GM19452 (cell line): Measurements from ENCODE around the gene ZNF33B.
"Not testable (repeated sequence)": the region's sequence is repeated elsewhere in the genome, so short reads cannot be mapped to it uniquely, and the experiment has no call there.

Source experiments
- ATAC-seq: cut with Tn5 transposase; IDR thresholded peaks from one replicate; pipeline ENCODE4 v1.9.1; 2021; ENCODE audit not compliant: unreplicated experiment

Gene ZNF33B

DNA sequence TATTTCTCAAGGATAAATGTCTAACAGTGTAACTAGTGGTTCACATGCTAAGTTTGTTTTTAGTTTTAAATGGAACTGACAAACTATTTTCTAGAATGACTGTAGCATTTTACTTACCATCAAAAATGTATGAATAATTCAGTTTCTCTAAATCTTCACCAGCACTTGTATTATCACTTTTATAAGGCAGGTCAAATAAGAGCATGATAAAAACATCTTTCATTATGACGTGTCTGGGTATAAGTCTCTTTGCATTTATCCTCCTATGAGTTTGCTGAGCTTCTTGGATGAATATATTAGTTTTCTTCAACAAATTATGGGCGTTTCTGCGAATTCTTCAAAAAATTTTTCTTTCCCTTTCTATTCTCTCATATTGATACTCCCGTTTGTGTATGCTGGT, 19.9 kb downstream of the ZNF33B start:
- no peak for ATAC-seq

DNA sequence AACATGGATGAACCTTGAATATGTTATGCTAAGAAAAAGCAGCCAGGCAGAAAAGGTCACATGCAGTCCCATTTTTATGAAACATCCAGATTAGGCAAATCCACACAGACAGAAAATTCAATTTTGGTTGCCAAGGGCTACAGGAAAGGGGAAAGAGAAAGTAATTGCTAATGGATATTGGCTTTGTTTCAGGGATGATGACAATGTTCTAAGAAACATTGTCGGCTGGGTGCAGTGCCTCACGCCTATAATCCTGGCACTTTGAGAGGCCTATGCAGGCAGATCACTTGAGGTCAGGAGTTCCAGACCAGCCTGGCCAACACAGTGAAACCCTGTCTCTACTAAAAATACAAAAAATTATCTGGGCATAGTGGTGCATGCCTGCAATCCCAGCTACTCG, 23.0 kb downstream of the ZNF33B start:
- no peak for ATAC-seq

DNA sequence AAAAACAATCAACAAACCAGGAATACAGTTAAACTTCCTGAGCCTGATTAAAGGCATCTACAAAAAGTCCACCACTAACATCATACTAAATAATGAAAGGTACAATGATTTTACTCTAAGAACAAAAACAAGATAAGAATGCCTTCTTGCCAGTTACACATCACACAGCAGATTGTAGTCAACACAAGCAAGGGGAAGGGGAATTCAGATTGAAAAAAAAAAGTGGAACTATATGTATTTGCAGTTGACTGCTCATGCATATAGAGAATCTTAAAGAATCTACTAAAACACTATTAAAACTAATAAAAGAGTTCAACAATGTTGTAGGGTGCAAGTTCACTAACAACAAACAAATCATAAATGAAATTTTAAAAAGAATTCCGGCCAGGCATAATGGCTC, 28.5 kb downstream of the ZNF33B start:
- ATAC-seq, result no peak

DNA sequence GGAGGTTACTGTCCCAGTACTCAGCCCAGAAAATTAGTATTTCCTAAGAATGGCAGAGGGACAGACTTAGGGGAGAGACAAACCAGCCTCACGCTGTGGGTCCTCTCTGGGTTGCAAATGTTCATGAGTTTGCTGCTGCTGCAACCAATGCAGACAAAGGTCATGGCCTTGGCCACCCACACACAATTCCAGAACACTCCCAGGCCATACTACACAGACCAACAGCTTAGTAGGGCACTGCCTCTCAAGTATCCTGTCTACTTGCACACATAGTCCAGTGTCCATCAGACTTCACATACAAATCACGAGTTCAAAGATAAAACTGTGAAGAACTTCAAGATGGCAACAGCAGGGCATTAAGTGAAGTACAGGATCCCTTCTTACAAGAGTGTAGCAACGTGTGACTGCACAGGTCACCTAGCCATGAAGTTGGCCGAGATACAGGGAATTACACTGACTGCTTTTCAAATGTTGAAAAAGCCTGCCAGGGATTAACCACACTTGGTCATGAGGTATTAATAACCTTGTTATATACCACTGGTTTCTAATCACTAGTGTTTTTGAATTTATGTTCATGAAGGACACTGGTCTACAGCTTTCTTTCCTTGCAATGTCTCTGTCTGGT, 40.0 kb downstream of the ZNF33B start:
- ATAC-seq, result no peak

DNA sequence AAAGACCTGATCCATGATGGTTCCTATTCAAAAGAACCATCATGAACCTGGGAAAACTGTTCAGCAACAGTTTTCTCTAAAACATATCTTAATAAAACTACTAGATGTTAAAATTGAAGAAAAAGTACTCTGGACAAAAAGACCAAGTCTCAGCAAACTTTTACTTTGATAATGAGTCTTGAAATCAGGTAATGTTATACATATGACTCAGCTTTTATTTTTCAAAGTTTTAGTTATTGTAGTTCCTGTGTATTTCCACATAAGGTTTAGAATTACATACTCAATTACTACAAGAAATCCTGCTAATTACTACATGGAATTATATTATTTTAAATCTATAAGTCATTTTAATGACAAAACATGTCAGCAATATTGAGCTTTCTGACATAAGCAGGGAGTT, 42.2 kb downstream of the ZNF33B start:
- ATAC-seq, result no peak

DNA sequence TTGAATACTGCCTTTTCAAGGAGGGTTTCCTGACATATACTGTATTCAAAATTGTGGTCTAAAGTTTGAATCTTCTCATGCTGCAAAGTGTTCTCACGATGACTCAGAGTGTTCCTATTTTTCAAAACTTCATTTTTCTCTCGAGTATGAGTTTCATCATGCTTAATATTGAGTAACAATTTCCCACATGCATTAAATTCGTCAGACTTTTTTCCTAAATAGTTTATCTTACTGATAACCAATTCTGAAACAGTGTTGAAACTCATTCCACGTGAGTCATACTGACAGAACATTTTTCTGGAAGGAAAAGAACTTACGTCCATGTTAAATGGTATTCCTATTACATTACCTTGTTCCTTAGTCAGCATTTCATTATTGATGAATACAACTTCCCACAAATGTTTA, 44.1 kb downstream of the ZNF33B start:
- no peak for ATAC-seq

DNA sequence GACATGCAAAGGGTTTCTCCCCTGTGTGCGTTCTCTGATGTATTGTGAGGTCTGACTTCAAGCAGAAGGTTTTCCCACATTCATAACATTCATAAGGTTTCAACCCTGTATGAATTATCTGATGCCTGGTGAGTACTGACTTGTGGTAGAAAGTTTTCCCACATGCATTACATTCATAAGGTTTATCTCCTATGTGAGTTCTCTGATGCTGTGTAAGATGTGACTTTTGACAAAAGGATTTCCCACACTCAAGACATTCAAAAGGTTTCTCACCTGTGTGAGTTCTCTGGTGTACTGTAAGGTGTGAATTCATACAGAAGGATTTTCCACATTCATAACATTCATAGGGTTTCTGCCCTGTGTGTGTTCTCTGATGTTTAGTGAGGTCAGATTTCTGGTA, 45.1 kb downstream of the ZNF33B start:
- no peak for ATAC-seq

DNA sequence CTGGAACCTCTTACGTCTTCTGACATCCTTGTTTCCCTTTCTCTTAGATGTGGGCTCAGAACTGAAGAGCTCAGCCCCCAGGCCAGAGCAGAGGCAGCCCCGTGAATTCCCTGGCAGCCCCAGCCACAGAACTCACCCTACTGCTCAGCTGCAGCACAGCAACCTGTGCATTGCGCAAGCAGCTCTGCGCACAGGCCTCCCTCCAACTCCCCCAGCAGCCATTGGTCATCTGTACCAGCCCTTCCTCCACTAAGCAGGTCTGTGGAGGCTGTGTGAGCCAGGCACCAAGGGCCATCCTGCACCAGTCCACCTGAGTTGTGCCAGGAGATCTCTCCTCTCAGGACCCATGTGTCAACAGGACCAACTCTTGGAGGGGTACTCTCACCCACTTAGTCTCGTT, 54.5 kb downstream of the ZNF33B start:
- no peak for ATAC-seq

DNA sequence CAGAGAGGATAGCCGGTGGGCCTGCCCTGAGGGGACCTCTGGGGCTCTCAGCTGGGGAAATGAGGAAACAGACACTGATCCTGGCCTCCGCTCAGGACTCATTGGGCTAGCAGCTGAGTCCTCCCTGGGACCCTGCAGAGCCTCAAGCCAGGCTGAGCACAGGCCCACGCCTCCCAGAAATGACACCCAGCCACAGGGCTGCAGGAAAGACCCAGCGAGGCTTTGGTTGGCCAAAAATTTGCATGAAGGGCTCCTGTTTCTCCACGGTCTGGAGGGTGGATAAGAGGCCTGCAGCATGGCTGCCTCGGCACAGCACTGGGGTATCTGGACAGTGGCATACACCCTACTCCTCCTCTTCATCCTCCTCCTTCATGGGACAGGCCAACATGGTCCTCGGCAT, 60.4 kb downstream of the ZNF33B start:
- ATAC-seq, result no peak

DNA sequence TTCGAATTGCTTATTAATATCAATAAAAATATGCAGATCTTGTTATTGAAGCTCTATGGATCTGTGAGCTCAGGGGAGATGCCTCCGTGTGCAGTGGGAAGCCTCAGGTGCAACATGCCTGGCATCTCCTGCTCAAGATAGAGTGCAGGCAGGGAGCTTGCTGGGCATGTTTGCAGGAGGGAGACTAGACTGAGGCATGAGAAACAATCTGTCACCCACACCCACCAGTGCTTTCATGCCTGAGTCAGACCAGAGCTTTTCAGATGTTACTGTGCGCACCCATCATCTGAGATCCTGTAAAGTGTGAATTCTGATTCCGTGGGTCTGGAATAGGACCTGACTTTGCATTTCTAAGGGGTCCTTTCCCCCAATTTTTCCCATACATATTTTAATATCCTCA, 62.0 kb downstream of the ZNF33B start:
- no peak for ATAC-seq

DNA sequence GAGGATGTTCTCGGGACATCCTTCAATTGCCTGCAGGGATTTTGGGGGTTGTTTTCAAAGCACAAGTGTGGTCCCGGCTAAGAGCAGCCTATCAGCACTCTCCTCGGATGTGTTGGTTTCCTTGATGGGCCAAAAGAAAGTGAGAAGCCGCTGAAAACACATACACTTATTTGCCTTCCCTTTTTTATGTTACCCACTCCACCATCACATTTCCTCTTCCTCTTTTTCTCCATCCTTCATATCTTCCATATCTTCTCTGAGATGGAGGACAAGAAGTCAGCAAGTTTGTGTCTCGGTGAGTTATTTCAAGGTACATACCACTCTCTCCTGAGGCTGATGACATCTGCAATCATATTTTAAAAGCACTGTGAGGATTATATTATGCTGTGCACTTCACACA, 64.0 kb downstream of the ZNF33B start:
- no peak for ATAC-seq

DNA sequence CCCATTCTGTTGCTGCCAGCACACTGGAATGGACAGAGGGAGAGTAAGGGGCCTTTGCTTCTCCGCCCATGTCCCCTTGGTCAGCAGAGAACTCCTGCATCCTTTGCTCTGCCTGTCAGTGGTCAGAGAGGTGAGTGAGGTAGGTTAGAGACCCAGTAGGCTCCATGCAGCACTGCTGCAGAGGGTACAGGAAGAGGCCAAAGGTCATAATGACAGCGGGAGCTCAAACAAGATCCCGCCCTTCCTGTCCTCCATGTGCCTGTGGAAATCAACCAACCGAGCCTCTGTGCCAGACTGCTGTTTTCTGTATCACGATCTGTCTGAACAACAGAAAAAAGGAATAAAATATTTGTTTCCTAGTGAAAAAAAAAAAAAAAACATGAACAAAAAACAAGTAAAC, 81.4 kb downstream of the ZNF33B start:
- ATAC-seq, result no peak

DNA sequence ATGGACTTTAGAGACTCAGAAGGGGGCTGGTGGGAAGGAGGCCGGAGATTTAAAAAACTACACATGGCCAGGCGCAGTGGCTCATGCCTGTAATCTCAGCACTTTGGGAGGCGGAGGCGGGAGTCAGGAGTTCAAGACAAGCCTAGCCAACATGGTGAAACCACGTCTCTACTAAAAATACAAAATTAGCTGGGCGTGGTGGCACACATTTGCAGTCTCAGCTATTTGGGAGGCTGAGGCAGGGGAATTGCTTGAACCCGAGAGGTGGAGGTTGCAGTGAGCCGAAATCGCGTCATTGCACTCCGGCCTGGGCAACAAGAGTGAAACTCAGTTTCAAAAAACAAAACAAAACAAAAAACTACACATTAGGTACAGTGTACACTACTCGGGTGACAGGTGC, 84.8 kb downstream of the ZNF33B start:
- ATAC-seq, result not testable (repeated sequence)

DNA sequence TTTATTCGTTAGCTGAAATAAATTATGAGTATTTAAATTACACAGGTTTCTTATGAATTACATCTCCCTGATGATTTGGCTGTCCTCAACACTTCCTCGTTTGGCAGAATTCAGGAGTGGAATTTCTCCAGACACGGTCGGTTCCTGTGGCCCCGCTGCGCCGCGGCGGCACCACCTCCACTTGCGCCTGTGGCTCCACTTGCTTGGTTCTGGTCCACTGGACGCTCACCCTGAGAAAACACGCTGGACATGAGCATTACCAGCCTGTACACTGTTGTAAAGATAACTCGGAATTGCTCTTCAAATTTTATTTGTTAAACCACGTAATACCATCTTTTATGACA, 85.3 kb downstream of the ZNF33B start:
- peak; percentile 35 for ATAC-seq

DNA sequence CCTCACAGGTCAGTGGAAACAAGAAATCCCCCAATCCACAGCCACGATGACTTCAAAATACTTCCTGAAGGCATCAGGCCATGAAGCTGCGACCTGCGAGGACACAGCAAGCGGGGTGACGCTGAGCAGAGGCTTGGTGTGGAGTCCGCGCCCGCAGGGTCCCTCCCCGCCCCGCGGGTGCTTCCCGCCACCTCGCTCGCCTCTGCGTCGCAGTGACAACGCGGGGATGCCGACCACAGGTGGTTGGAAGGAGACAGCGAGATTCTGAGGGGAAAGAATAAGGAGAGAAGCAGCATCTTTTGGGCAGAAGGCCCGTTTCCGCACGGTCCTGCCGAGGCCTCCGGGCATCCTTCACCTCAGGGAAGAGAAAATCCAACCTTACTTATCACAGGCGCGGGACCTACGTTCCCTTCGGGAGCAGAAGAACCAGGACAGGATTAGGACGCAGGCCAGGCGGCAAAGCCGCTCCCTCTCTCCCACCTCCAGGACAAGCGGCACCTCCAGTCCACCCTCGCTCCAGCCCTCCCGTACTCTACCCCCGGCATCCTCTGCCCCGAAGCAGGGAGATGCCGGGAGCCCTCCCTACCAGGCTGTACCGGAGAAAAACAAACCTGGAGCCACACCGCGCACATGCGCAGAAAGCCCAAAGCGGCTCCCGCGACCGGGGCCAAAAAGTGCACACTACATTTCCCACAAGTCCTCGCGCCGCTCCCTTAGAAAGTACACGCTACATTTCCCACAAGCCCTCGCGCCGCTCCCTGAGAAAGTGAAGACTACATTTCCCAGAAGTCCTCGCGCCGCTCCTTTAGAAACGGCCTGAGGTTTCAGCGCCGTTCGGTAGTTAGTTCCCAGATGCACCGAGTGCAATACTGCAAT, 85.9 kb downstream of the ZNF33B start:
- ATAC-seq, result peak; percentile 88

DNA sequence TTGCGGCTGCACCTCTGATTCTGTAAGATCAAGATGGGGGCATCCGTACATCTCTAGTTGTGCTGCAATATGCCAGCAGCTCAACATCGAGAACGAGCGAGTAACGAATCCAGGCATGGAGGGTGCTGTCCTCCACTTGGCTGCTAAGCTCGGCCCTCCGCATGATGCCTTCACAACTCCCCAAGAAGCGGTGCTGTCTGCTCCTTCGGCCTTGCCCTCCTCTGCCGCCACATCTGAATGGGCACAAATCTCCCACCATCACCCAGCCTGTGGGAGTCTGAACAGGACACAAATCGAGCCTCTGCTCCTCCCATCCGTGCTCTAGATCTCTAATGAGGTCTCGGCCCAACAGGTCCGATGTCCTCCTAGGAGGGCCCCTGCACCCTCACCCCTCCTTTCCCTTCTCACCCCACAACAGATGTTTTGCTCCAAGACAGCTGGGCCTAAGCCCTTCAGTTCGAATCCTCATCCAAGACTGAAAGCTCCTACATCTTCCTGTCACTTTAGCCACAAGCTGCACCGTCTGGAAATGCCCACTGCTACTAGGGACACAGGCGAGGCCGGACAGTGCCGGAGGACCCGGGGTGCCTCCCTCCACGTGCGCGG, 86.7 kb downstream of the ZNF33B start:
- no peak for ATAC-seq

DNA sequence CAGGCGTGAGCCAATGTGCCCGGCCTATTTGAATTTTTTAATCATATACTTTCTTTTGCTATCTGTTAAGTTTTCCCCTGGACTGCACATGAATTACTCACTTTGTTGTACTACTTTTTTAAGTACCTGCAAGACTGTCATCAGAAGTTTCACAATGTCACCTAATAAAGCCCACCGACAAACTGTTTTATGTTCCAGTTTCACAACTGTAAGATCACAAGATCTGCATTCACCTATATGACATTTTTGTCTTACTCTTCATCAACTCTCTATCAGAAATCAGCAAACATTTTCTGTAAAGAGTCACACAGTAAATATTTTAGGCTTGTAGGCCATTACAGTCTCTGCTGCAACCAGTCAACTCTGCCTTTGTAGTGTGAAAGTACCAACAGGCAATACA, 88.5 kb downstream of the ZNF33B start:
- ATAC-seq, result no peak

DNA sequence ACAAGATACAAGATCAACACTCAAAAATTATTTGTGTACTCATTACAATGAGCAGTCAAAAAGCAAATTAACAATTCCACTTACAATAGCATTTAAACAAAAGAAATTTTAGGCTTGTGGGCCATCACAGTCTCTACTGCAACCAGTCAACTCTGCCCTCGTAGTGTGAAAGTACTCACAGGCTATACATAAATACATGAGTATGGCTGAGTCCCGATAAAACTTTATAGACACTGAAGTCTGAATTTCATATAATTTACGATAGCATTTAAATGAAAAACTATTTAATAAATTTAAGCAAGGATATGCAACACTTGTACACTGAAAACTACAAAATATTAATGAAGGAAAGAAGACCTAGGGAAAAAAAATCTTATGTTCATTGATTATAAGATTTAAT, 90.1 kb downstream of the ZNF33B start:
- no peak for ATAC-seq

DNA sequence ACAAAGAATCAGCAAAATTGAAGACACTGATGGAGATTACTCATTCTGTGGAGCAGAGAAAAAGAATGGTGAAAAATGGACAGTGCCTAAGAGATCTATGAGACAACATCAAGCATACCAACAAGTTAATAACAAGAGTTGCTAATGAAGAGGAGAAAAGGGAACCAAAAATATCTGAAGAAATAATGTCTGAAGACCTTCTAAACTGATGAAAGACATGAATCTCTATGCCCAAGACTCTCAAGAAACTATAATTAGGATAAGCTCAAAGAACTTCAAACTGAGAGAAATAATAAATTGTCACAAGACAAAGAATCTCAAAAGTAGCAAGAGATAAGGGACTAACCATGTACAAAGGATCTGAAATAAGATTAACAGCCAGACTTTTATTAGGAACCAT, 93.4 kb downstream of the ZNF33B start:
- no peak for ATAC-seq

DNA sequence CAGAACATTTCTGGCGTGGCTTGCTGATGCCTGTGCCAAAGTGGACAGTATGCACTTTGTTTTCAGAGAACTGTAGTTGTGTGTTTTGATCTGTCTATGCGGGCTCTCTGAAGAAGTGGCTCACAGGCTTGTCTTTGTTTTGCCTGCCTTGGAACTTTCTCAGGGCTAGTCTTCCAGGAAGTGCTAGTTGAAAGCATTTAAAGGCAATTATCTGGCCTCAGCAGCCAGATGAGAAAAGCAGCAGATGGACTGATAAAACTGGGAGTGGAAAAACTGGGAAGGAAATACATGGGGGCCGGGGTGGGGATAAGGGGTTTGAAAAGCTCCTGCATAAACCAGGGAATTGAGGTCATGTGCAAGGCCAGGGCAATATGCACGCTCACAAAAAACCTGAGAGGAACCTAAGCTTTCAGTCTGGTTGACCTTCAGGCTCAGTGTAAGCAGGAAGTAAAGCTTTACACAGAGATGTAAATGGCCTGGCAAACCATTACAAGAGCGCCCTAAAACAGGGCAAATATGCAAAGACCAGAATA, 94.5 kb downstream of the ZNF33B start:
- ATAC-seq, result no peak
